Measurements from ENCODE around the gene IFNA16.

DNA sequence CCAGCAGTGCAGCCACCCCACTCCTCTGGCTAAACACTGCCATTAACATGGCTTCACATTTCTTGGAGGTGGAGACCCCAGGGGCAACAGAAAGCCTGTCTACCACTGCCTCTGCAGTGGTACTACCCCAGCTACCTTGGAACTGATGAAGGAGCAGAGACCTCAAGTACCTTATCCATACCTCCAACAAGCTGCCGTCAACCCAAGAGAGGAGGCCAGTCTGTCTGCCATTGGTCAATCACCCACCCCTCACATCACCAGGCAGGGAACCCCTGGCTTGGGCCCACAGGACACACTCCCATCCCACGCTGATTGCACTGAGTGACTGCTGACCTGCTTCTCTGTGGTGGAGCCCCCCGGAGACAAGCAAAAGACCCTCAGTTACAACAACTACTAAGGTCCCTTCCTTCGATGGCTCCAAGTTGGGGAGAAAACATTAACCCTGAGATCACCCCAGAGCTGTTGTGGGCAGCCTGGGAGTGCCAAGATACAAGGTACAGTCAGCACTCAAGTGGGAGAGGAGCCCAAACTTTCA lies 17.1 kb upstream of the IFNA16 start:
- TF ChIP-seq, protein P1, sequence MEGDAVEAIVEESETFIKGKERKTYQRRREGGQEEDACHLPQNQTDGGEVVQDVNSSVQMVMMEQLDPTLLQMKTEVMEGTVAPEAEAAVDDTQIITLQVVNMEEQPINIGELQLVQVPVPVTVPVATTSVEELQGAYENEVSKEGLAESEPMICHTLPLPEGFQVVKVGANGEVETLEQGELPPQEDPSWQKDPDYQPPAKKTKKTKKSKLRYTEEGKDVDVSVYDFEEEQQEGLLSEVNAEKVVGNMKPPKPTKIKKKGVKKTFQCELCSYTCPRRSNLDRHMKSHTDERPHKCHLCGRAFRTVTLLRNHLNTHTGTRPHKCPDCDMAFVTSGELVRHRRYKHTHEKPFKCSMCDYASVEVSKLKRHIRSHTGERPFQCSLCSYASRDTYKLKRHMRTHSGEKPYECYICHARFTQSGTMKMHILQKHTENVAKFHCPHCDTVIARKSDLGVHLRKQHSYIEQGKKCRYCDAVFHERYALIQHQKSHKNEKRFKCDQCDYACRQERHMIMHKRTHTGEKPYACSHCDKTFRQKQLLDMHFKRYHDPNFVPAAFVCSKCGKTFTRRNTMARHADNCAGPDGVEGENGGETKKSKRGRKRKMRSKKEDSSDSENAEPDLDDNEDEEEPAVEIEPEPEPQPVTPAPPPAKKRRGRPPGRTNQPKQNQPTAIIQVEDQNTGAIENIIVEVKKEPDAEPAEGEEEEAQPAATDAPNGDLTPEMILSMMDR (IDR thresholded peaks at IDR 0.05): no peak
- no peak for TF ChIP-seq POLR2A (IDR thresholded peaks at IDR 0.05)
